ENCODE data around the gene RARB. TPM values are rescaled to one million over a fixed set of nuclear protein-coding genes. Genes with fewer than 3 reads are reported as not detected.

The RARB gene
- total RNA-seq, 1 donor from 2014 or later = not detected

DNA sequence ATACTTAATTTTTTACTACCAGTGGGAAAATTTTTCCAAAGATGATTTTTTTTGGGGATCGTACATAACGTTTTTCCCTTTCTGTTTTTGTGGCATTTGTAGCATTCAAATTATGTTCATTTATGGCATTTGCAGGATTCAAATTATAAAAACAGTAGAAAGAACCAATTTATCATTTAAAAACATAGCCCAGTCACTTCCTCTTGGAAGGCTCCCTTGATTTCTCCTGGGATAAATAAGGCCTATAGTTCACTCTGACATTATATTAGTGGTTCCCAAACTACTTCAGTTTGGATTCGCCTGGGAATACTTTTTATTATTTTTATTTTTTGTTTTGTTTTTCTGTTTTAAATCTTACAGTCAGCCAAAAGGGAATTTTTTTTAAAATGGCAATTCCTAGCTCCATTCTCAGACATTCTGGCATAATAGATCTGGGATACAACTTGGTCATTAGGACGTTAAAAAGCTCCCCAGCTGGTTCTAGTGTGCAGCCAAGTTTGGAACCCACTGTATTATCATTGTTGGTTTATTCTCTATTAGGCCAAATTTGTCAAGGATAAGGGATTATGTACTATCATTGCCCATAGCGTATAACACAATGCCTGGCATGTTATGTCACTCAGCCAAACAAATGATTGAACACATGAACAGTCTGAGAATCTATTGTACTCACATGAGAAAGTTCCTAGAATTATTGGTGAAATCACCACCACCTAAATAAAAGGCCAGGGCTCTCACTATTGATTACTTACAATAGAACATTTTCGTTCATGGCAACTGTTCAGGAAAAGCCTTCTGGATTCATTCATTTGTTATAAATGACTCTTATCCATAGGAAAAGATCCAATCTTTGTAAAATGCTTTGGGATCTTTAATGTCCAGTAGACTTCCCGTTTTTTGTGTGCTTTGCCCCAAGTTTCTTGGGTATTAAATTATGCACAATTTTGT is 28.9 kb downstream of the RARB start:
- DNase-seq = no peak
- Mint-ChIP-seq H3K4me1 (no peaks in the 10 kb centered on the region), H3K4me3 (no peak overlapping the region), H3K27me3 (no peaks in the 10 kb centered on the region), H3K27ac (no peak overlapping the region), H3K36me3 (ENCODE audit: low read depth) (no peaks in the 10 kb centered on the region), H3K9me3 (no peaks in the 10 kb centered on the region)
- ChIA-PET CTCF (no interaction called here), POLR2A (no interaction called here)
- intact Hi-C loops (cut with micrococcal nuclease) = no loop called here
- TF ChIP-seq, protein P1, sequence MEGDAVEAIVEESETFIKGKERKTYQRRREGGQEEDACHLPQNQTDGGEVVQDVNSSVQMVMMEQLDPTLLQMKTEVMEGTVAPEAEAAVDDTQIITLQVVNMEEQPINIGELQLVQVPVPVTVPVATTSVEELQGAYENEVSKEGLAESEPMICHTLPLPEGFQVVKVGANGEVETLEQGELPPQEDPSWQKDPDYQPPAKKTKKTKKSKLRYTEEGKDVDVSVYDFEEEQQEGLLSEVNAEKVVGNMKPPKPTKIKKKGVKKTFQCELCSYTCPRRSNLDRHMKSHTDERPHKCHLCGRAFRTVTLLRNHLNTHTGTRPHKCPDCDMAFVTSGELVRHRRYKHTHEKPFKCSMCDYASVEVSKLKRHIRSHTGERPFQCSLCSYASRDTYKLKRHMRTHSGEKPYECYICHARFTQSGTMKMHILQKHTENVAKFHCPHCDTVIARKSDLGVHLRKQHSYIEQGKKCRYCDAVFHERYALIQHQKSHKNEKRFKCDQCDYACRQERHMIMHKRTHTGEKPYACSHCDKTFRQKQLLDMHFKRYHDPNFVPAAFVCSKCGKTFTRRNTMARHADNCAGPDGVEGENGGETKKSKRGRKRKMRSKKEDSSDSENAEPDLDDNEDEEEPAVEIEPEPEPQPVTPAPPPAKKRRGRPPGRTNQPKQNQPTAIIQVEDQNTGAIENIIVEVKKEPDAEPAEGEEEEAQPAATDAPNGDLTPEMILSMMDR (IDR thresholded peaks at IDR 0.05) = no peak
- ATAC-seq (ENCODE audit: low read depth) = no peak

DNA sequence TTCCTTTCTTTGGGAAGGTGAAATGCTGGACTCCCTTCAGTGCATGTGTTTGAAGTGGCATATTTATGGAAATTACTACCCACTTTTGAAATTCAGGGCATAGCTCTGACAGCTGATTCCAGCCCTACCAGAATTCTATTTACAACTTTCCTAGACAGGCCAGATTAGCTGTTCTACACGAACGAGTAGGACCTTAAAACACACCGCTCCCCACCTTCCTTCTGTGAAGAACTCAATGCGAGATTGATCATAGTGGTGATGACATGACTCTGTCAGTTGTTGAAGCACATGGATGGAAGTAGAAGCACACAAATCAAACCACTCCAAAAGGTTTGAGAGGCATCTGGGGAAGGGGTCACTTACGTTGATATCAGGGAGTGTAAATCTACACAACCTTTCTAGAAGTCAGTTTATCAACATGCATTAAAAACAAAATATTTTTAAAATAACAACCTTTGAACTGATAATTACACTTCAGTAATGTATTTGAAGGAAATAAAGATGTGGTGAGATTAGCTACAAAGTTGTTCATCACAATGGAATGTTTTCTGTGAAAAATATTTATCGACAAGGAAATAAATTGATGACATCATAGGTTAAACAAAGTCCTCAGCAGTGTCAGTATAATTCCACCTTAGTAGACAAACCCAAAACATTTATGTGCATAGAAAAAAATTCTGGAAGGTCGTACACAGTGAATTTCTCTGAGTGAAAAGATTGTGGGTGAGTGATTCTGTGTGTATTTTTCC is 29.8 kb downstream of the RARB start:
- no peaks in the 10 kb centered on the region for H3K4me1 Mint-ChIP-seq
- no peak for ATAC-seq (ENCODE audit: low read depth)
- H3K4me3 Mint-ChIP-seq = no peak overlapping the region
- ChIA-PET POLR2A (no interaction called here), CTCF (no interaction called here)
- H3K9me3 Mint-ChIP-seq = no peaks in the 10 kb centered on the region
- TF ChIP-seq, protein P1 (IDR thresholded peaks at IDR 0.05) = no peak
- H3K27me3 Mint-ChIP-seq = no peaks in the 10 kb centered on the region
- H3K27ac Mint-ChIP-seq = no peak overlapping the region
- no peaks in the 10 kb centered on the region for H3K36me3 Mint-ChIP-seq (ENCODE audit: low read depth)
- no peak for DNase-seq
- intact Hi-C loops (cut with micrococcal nuclease) = no loop called here

DNA sequence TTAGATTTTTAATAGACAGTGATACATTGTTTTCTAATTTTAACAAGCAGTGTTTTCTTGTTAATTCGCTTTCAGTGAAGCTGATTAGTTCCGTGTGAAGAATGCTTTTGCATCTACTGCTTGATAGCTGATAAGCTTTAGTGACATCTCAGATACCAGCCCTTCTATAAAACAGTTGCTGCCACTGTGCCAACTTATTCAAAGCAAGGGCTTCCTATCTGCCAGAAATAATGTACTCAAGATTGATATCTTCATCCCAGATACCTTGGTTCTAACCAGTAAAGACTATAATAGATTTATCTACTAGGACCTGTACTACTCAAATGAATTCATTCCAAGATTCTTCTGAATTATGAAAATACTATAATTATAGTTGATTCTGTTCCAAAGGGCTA is 30.4 kb downstream of the RARB start:
- TF ChIP-seq, protein P1 (IDR thresholded peaks at IDR 0.05) = no peak
- ChIA-PET CTCF (no interaction called here), POLR2A (no interaction called here)
- DNase-seq = no peak
- Mint-ChIP-seq H3K27me3 (no peaks in the 10 kb centered on the region), H3K4me3 (no peak overlapping the region), H3K4me1 (no peaks in the 10 kb centered on the region), H3K9me3 (no peaks in the 10 kb centered on the region), H3K36me3 (ENCODE audit: low read depth) (no peaks in the 10 kb centered on the region), H3K27ac (no peak overlapping the region)
- ATAC-seq (ENCODE audit: low read depth) = no peak
- intact Hi-C loops (cut with micrococcal nuclease) = no loop called here

DNA sequence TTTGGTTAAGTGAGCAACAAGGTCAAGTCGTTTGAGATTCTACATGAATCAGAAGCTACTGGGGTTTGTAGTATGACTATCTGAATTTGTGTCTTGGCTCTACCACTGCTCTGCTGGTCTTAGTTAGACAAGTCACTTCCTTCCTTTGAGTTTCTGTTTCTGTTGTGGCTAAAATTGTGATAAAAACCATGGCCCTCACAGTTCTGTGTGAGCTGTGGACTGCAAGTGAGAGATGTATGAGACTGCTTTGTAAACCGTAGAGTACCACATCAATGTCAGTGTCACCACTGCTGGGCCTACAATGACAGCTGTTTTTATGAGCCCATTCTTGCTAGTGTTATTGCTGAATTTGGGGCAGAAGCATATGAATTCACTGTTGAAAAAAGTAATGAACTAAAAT is 32.7 kb downstream of the RARB start:
- ATAC-seq (ENCODE audit: low read depth) (no peak), DNase-seq (no peak)
- H3K27me3 Mint-ChIP-seq = no peaks in the 10 kb centered on the region
- TF ChIP-seq, protein P1 (IDR thresholded peaks at IDR 0.05) = no peak
- no peaks in the 10 kb centered on the region for H3K9me3 Mint-ChIP-seq
- intact Hi-C loops (cut with micrococcal nuclease) = no loop called here
- POLR2A ChIA-PET = no interaction called here
- H3K27ac Mint-ChIP-seq = no peak overlapping the region
- H3K4me3 Mint-ChIP-seq = no peak overlapping the region
- CTCF ChIA-PET = no interaction called here
- no peaks in the 10 kb centered on the region for H3K36me3 Mint-ChIP-seq (ENCODE audit: low read depth)
- H3K4me1 Mint-ChIP-seq = no peaks in the 10 kb centered on the region

DNA sequence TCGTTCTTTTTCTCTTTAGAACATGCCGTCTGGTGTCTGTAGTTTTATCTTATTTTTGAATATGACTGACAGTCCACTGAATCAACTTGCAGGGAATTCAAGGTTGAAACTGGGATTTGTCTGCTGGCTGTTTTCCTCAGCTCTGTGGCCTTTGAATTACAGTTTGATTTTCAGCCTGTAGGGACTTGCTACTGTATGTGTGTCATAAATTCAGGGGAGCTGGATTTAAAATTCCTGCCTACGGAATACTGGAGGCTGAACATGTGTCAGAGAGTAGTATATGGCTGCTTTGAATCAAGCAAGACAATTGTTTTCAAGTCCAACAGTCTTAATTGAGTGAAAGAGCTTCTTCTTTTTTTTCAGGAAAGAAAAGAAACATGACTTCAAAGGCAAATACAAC is 33.9 kb downstream of the RARB start:
- Mint-ChIP-seq H3K27ac (no peak overlapping the region), H3K27me3 (no peaks in the 10 kb centered on the region), H3K4me3 (no peak overlapping the region), H3K36me3 (ENCODE audit: low read depth) (no peaks in the 10 kb centered on the region), H3K4me1 (no peaks in the 10 kb centered on the region), H3K9me3 (no peaks in the 10 kb centered on the region)
- no peak for DNase-seq
- intact Hi-C loops (cut with micrococcal nuclease) = no loop called here
- TF ChIP-seq, protein P1 (IDR thresholded peaks at IDR 0.05) = no peak
- no peak for ATAC-seq (ENCODE audit: low read depth)
- ChIA-PET CTCF (no interaction called here), POLR2A (no interaction called here)
